ENCODE data around the gene PSME3IP1. TPM values are rescaled to one million over a fixed set of nuclear protein-coding genes. Genes with fewer than 3 reads are reported as not detected.
"Not testable (repeated sequence)": the region's sequence is repeated elsewhere in the genome, so short reads cannot be mapped to it uniquely, and the experiment has no call there.

Gene PSME3IP1
- total RNA-seq, 2 donors from 2014 or later = 39.1 to 64.8 TPM

GRCh38 chr16:57190136-57190535, 4.3 kb upstream of the PSME3IP1 start:
- Histone ChIP-seq H3K4me1 (ENCODE audit: control insufficient read depth in 1 of 2, low read depth in 2 of 2) (peaks cover 39 to 68% of the 10 kb centered on the region in 2 donors), H3K4me3 (no peak overlapping the region), H3K27ac (peak overlapping the region in 1 of 2 donors; percentile 39), H3K9me3 (no peaks in the 10 kb centered on the region), H3K27me3 (replicated peaks; ENCODE audit: insufficient read depth) (no peaks in the 10 kb centered on the region), H3K36me3 (no peaks in the 10 kb centered on the region)
- ATAC-seq (ENCODE audit: insufficient number of reproducible peaks, low FRiP score, low read depth) (no peak), DNase-seq (ENCODE audit: low spot score) (no peak)
- TF ChIP-seq CTCF (IDR thresholded peaks at IDR 0.05) = no peak

GRCh38 chr16:57189527-57189926, 3.7 kb upstream of the PSME3IP1 start:
- not testable (repeated sequence) for DNase-seq (ENCODE audit: low spot score); H3K27me3 ChIP-seq (replicated peaks; ENCODE audit: insufficient read depth); H3K9me3 ChIP-seq; ATAC-seq (ENCODE audit: insufficient number of reproducible peaks, low FRiP score, low read depth); H3K36me3 ChIP-seq; H3K27ac ChIP-seq; H3K4me3 ChIP-seq
- peaks cover 40 to 68% of the 10 kb centered on the region in 2 donors for H3K4me1 ChIP-seq (ENCODE audit: control insufficient read depth in 1 of 2, low read depth in 2 of 2)

- ATAC-seq (ENCODE audit: insufficient number of reproducible peaks, low FRiP score, low read depth) (no peak), DNase-seq (ENCODE audit: low spot score) (no peak)
- Histone ChIP-seq H3K4me3 (no peak overlapping the region), H3K36me3 (no peaks in the 10 kb centered on the region), H3K4me1 (ENCODE audit: control insufficient read depth in 1 of 2, low read depth in 2 of 2) (peaks cover 36 to 65% of the 10 kb centered on the region in 2 donors), H3K27me3 (replicated peaks; ENCODE audit: insufficient read depth) (no peaks in the 10 kb centered on the region), H3K27ac (no peak overlapping the region), H3K9me3 (no peaks in the 10 kb centered on the region)
- TF ChIP-seq CTCF (IDR thresholded peaks at IDR 0.05) = no peak
Observed at GRCh38 chr16:57188711-57189002, 2.8 kb upstream of the PSME3IP1 start.

DNA sequence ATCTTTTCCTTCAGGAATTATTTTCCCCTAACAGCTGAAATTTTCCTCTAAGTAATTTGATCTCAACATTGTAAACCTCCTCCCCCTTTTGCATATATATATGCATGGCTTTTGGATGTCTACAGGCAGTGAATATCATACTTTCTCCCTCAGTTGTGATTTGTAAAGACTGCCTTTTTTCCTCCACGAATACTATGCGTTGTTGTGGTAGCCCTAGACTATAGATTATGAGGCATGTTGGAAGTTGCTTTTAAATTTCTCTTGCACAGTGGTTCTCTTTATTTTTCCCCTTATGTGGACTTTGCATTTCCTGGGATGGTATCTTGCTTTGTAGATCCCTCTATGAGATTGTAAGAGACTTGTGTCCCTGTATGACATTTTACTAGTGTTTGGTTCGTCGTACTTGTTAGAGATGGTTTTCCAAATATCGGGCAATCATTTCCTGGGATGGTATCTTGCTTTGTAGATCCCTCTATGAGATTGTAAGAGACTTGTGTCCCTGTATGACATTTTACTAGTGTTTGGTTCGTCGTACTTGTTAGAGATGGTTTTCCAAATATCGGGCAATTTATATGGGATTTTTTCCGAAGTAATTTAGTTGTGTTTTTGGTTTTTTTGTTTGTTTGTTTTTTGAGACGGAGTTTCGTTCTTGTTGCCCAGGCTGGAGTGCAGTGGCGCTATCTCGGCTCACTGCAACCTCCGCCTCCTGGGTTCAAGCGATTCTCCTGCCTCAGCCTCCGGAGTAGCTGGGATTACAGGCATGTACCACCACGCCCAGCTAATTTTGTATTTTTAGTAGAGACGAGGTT, 2.3 kb upstream of the PSME3IP1 start:
- peak overlapping the region in 1 of 2 donors; percentile 93 for H3K27ac ChIP-seq
- H3K9me3 ChIP-seq = not testable (repeated sequence)
- H3K4me1 ChIP-seq (ENCODE audit: control insufficient read depth in 1 of 2, low read depth in 2 of 2) = peaks cover 33 to 62% of the 10 kb centered on the region in 2 donors

DNA sequence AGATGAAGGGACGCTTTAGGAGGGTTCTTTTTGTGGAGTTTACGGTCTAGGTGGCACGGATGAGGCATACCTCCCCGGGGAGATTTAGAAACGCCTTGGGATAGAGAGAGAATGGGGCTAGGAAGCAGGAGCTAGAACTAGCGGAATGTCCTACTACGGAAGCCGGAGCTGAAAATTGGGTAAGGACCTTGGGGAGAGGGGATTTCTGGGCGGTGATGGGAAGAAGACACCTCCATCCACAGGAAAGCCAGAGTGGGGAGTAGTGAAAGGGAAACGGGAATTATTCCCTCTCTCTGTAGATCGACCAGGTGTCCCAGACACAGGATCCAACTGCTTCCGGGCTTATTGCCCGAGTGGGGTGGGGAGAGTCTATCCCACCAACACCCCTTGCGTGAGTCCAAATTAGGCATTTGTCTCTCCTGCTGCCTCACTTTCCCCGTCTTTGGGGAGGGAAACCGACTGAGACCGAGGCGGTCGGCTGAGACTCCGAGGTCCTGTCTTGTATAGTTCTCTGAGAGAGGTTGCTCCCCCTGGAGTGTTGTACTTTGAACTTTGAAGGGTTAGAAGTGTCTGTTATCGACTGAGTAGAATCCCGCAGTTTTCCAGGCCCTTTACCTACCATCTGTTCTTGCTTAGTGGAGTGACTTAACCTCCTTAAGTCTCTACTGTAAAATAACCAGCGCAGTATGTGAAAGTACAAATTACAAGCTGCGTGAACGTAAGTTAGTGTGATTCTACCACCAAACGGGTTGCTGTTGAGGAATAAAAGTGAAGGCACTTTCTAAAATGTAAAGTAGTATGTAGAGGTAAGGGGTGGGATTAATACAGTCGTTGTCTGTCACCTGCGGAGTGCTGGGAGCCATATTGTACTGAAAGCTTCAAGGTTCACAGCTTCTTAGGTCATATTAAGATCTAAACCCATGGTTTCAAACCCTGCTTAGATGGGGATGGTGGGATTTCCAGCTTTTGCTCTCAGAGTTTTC, 1.3 kb upstream of the PSME3IP1 start:
- Histone ChIP-seq H3K27me3 (replicated peaks; ENCODE audit: insufficient read depth) (no peaks in the 10 kb centered on the region), H3K27ac (peak overlapping the region; percentile 93 to 95), H3K4me1 (ENCODE audit: control insufficient read depth in 1 of 2, low read depth in 2 of 2) (peaks cover 33 to 56% of the 10 kb centered on the region in 2 donors), H3K36me3 (no peaks in the 10 kb centered on the region), H3K4me3 (peak overlapping the region; percentile 97), H3K9me3 (no peaks in the 10 kb centered on the region)
- no peak for TF ChIP-seq CTCF (IDR thresholded peaks at IDR 0.05)
- ATAC-seq (ENCODE audit: insufficient number of reproducible peaks, low FRiP score, low read depth) (no peak), DNase-seq (ENCODE audit: low spot score) (no peak)

More for the DNA sequence above, 2.3 kb upstream of the PSME3IP1 start:
- DNase-seq (ENCODE audit: low spot score); H3K27me3 ChIP-seq (replicated peaks; ENCODE audit: insufficient read depth); ATAC-seq (ENCODE audit: insufficient number of reproducible peaks, low FRiP score, low read depth); H3K36me3 ChIP-seq: not testable (repeated sequence)
- H3K4me3 ChIP-seq = peak overlapping the region; percentile 97

- H3K27ac ChIP-seq = peak overlapping the region; percentile 97
- TF ChIP-seq CTCF (IDR thresholded peaks at IDR 0.05) = no peak
- H3K4me3 ChIP-seq = peak overlapping the region; percentile 97
- no peaks in the 10 kb centered on the region for H3K27me3 ChIP-seq (replicated peaks; ENCODE audit: insufficient read depth)
- H3K36me3 ChIP-seq = no peaks in the 10 kb centered on the region
- H3K4me1 ChIP-seq (ENCODE audit: control insufficient read depth in 1 of 2, low read depth in 2 of 2) = peaks cover 20 to 40% of the 10 kb centered on the region in 2 donors
- DNase-seq (ENCODE audit: low spot score) = peak; percentile 33
- no peaks in the 10 kb centered on the region for H3K9me3 ChIP-seq
- no peak for ATAC-seq (ENCODE audit: insufficient number of reproducible peaks, low FRiP score, low read depth)
Observed at GRCh38 chr16:57185446-57185944, 344 bp downstream of the PSME3IP1 start.
